Endodermal cell (in vitro differentiated cells): ENCODE results near the gene DSPP. TPM values are rescaled to one million over a fixed set of nuclear protein-coding genes. Genes with fewer than 3 reads are reported as not detected.

Source experiments
- DNase-seq: peaks from one replicate; pipeline ENCODE4 v3.0.0-alpha.2; 2017
- H3K27ac ChIP-seq: 2 replicates; pipeline ENCODE4 v1.5.1; 2013; ENCODE audit warnings: mild to moderate bottlenecking, low read depth, low read length, moderate library complexity
- H3K27me3 ChIP-seq: 2 replicates; pipeline ENCODE4 v1.6.1; 2013; ENCODE audit warnings: mild to moderate bottlenecking, low read length, moderate library complexity; ENCODE audit not compliant: insufficient read depth, control insufficient read depth, poor library complexity, severe bottlenecking
- H3K36me3 ChIP-seq: 2 replicates; pipeline ENCODE4 v1.7.0; 2013; ENCODE audit warnings: mild to moderate bottlenecking, low read length, moderate library complexity; ENCODE audit not compliant: control insufficient read depth, insufficient read depth
- H3K4me1 ChIP-seq: one replicate; pipeline ENCODE4 v1.7.0; 2013; ENCODE audit warnings: low read length; ENCODE audit not compliant: control insufficient read depth, insufficient read depth
- H3K4me3 ChIP-seq: 2 replicates; pipeline ENCODE4 v1.5.1; 2013; ENCODE audit warnings: mild to moderate bottlenecking, low read length, moderate library complexity
- H3K9ac ChIP-seq: 2 replicates; pipeline ENCODE4 v1.6.1; 2013; ENCODE audit warnings: mild to moderate bottlenecking, low read length, moderate library complexity; ENCODE audit not compliant: poor library complexity, severe bottlenecking; ENCODE audit errors: extremely low read depth
- H3K9me3 ChIP-seq: 2 replicates; pipeline ENCODE4 v1.6.1; 2013; ENCODE audit warnings: mild to moderate bottlenecking, low read length, moderate library complexity; ENCODE audit not compliant: control insufficient read depth
- H3K27ac Mint-ChIP-seq: 2 replicates; pipeline ENCODE4 v1.8.0; 2020; ENCODE audit warnings: mixed read lengths
- H3K27me3 Mint-ChIP-seq: 2 replicates; pipeline ENCODE4 v1.8.0; 2021; ENCODE audit warnings: mild to moderate bottlenecking, mixed read lengths; ENCODE audit not compliant: insufficient read depth
- H3K36me3 Mint-ChIP-seq: 2 replicates; pipeline ENCODE4 v1.8.0; 2020; ENCODE audit warnings: low read depth, mixed read lengths
- H3K4me1 Mint-ChIP-seq: 2 replicates; pipeline ENCODE4 v1.8.0; 2020; ENCODE audit warnings: mixed read lengths
- H3K4me3 Mint-ChIP-seq: 2 replicates; pipeline ENCODE4 v1.8.0; 2020; ENCODE audit warnings: mild to moderate bottlenecking, moderate library complexity, mixed read lengths
- H3K9me3 Mint-ChIP-seq: 2 replicates; pipeline ENCODE4 v1.8.0; 2020; ENCODE audit warnings: mild to moderate bottlenecking, mixed read lengths
- WGBS, 2 experiments: methylation state at CpG; one replicate each; pipeline versions ENCODE4 v1.1.5 to v1.1.7; 2013; ENCODE audit warnings: missing lambda C conversion rate in 2 of 2, mixed read lengths in 1 of 2; ENCODE audit not compliant: insufficient coverage in 1 of 2, insufficient read length in 1 of 2; 5-methylcytosine and 5-hydroxymethylcytosine counted together
- total RNA-seq, 2 donors: library from RNA; stranded (reverse); fragmentation: NEBNext Ultra II Directional in 1 of 2; extraction: Animal tissue kit (Norgen Biotek cat#: 25700) in 1 of 2; gene quantifications; 2 replicates in 1 of 2; 3 replicates in 1 of 2; pipeline ENCODE4 v1.2.1, GENCODE V29; 2021
- TF ChIP-seq, protein P1 (sequence below): fragments of 200-600 bp; sonication (generic); conservative IDR thresholded peaks from 2 replicates; pipeline ENCODE4 v1.5.0; 2021; ENCODE audit warnings: antibody characterized with exemption, mild to moderate bottlenecking

DSPP gene
- total RNA-seq, 2 donors from 2014 or later: not detected

DNA sequence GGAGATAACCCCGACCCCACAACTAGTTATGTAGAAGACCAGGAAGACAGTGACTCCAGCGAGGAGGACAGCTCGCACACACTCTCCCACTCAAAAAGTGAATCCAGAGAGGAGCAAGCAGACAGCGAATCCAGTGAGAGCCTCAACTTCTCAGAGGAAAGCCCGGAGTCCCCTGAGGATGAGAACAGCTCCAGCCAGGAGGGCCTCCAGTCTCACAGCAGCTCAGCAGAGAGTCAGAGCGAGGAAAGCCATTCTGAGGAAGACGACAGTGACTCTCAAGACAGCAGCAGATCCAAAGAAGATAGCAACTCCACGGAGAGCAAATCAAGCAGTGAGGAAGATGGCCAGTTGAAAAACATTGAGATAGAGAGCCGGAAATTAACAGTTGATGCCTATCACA is 54.5 kb downstream of the DSPP start:
- H3K9me3 ChIP-seq: no peaks in the 10 kb centered on the region
- no peak overlapping the region for H3K27ac Mint-ChIP-seq
- DNase-seq: no peak
- no peaks in the 10 kb centered on the region for H3K4me1 ChIP-seq
- H3K4me1 Mint-ChIP-seq: peaks cover 7% of the 10 kb centered on the region
- no peaks in the 10 kb centered on the region for H3K27me3 Mint-ChIP-seq
- 74 to 81% methylated on average over 7 to 9 of the region's 9 CpGs for WGBS, 2 experiments
- no peak overlapping the region for H3K4me3 ChIP-seq
- H3K4me3 Mint-ChIP-seq: no peak overlapping the region
- no peaks in the 10 kb centered on the region for H3K9me3 Mint-ChIP-seq
- no peaks in the 10 kb centered on the region for H3K27me3 ChIP-seq
- no peaks in the 10 kb centered on the region for H3K36me3 Mint-ChIP-seq
- no peak overlapping the region for H3K27ac ChIP-seq
- no peak overlapping the region for H3K9ac ChIP-seq
- TF ChIP-seq, protein P1, sequence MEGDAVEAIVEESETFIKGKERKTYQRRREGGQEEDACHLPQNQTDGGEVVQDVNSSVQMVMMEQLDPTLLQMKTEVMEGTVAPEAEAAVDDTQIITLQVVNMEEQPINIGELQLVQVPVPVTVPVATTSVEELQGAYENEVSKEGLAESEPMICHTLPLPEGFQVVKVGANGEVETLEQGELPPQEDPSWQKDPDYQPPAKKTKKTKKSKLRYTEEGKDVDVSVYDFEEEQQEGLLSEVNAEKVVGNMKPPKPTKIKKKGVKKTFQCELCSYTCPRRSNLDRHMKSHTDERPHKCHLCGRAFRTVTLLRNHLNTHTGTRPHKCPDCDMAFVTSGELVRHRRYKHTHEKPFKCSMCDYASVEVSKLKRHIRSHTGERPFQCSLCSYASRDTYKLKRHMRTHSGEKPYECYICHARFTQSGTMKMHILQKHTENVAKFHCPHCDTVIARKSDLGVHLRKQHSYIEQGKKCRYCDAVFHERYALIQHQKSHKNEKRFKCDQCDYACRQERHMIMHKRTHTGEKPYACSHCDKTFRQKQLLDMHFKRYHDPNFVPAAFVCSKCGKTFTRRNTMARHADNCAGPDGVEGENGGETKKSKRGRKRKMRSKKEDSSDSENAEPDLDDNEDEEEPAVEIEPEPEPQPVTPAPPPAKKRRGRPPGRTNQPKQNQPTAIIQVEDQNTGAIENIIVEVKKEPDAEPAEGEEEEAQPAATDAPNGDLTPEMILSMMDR: no peak
- no peaks in the 10 kb centered on the region for H3K36me3 ChIP-seq

Other genes starting within 250 kb of the DSPP start
- gene HSD17B11, start 217.3 kb upstream of the DSPP start, total RNA-seq: 10 to 100 TPM; 18.3 to 22.7 TPM
- 10 to 100 TPM; 23.2 to 28.6 TPM for gene NUDT9, start 186.0 kb upstream of the DSPP start, total RNA-seq
- gene SPARCL1, start 79.2 kb upstream of the DSPP start, total RNA-seq: 1 to 10 TPM in 1 of 2 donors, under 1 TPM in 1; 0.26 to 1.0 TPM
- gene DMP1, start 41.8 kb downstream of the DSPP start, total RNA-seq: under 1 TPM in 1 of 2 donors, not detected in 1; 0.09 TPM
- not detected for gene IBSP, start 191.0 kb downstream of the DSPP start, total RNA-seq
- under 1 TPM; 0.37 to 0.89 TPM for gene MEPE, start 224.4 kb downstream of the DSPP start, total RNA-seq